ENCODE data around the gene TRIM61. TPM values are rescaled to one million over a fixed set of nuclear protein-coding genes. Genes with fewer than 3 reads are reported as not detected.

Gene TRIM61
- total RNA-seq, 1 donor from 2014 or later: 2.8 TPM

Other genes starting within 250 kb of the TRIM61 start
- gene SMIM31, start 223.5 kb downstream of the TRIM61 start, total RNA-seq: 21.8 TPM
- gene APELA, start 100.5 kb downstream of the TRIM61 start, total RNA-seq: 0.09 TPM
- gene TRIM60, start 54.3 kb upstream of the TRIM61 start, total RNA-seq: not detected
- gene TRIM75, start 76.2 kb upstream of the TRIM61 start, total RNA-seq: not detected
- 17.2 TPM for gene TMEM192, start 135.2 kb upstream of the TRIM61 start, total RNA-seq
- 25.0 TPM for gene KLHL2, start 229.9 kb upstream of the TRIM61 start, total RNA-seq

Data from mucosa of gallbladder (tissue), 1 donor.